GM12873 (cell line): ENCODE data around the gene SLC25A40.
A peak's percentile ranks its signal among the peaks of the same experiment; 100 is the strongest.

Experiments used
- CTCF ChIP-seq: IDR thresholded peaks from 2 replicates; pipeline ENCODE4 v1.5.1; 2012; ENCODE audit warnings: low read depth, mild to moderate bottlenecking, moderate library complexity, low read length, control low read depth; ENCODE audit not compliant: insufficient read depth; ENCODE audit errors: missing control alignments

The SLC25A40 gene

GRCh38 chr7:87886875-87887274, 10.7 kb upstream of the SLC25A40 start:
- TF ChIP-seq CTCF = peak; percentile 20

- TF ChIP-seq CTCF = no peak
Observed at GRCh38 chr7:87885018-87885417, 8.9 kb upstream of the SLC25A40 start.

GRCh38 chr7:87882151-87882937, 6.2 kb upstream of the SLC25A40 start:
- no peak for TF ChIP-seq CTCF

- no peak for TF ChIP-seq CTCF
Observed at GRCh38 chr7:87878208-87878735, 2.1 kb upstream of the SLC25A40 start.

GRCh38 chr7:87877366-87878040, 1.3 kb upstream of the SLC25A40 start:
- TF ChIP-seq CTCF = no peak

GRCh38 chr7:87876869-87877234, 692 bp upstream of the SLC25A40 start:
- no peak for TF ChIP-seq CTCF

GRCh38 chr7:87875151-87876039, 765 bp downstream of the SLC25A40 start:
- no peak for TF ChIP-seq CTCF
